ENCODE results near the gene SLC24A2.
"Not testable (repeated sequence)": the region's sequence is repeated elsewhere in the genome, so short reads cannot be mapped to it uniquely, and the experiment has no call there.

The SLC24A2 gene

DNA sequence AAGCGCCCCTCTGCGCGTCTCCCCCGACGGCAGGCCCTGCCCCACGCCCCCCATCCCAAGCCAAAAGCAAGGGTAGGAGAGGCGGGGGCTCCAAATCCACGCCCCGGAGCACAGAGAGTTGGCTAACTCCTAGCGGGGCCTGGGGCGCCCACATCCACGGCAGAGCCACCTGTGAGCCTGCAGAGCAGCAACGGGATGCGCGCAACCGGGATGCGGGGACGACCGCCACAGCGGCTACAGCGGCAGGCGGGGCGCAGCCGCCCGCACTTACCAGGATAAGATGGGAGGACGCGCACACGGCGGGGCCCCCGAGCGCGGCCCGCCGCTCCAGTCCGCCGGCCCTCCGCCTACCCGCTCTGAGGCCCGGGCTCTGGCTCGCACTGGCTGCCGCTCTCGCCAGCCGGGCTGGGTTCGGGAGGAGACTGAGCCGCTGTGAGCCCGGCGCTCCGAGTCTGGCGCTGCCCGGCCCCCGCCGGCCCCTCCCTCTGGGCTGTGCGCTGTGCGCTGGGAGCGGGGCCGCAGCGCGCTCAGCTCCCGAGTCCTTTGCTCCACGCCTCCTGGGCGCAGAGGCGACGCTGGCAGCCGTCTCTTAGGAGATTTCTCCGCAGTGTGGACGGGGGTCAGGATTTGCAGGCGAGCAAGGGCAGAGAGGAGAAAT is at the start of gene SLC24A2:
Gene SLC24A2 (minus strand): TSS at position 424 of the 658 bp plus-strand sequence.
- no peak for DNase-seq

DNA sequence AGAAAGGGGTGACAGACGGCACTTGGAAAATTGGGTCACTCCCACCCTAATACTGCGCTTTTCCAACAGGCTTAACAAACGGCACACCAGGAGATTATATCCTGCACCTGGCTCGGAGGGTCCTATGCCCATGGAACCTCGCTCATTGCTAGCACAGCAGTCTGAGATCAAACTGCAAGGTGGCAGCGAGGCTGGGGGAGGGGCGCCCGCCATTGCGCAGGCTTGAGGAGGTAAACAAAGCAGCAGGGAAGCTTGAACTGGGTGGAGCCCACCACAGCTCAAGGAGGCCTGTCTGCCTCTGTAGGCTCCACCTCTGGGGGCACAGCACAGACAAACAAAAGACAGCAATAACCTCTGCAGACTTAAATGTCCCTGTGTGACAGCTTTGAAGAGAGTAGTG is 44.5 kb upstream of the SLC24A2 start:
- DNase-seq: not testable (repeated sequence)

DNA sequence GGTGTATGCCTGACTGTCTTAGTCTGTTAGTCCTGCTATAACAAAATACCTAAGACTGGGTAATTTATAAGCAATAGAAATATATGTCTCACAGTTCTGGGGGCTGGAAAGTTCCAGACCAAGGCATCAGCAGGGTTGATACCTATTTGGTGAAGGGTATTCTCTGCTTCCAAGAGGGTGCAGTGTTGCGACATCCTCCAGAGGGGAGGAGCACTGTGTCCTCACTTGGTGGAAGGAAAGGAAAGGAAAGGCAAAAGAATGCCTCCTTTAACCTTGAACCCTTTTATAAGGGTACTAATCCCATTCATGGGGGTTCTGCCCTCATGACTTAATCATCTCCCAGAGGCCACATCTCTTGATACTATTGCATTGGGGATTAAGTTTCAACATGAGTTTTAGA is 42.0 kb upstream of the SLC24A2 start:
- no peak for DNase-seq

DNA sequence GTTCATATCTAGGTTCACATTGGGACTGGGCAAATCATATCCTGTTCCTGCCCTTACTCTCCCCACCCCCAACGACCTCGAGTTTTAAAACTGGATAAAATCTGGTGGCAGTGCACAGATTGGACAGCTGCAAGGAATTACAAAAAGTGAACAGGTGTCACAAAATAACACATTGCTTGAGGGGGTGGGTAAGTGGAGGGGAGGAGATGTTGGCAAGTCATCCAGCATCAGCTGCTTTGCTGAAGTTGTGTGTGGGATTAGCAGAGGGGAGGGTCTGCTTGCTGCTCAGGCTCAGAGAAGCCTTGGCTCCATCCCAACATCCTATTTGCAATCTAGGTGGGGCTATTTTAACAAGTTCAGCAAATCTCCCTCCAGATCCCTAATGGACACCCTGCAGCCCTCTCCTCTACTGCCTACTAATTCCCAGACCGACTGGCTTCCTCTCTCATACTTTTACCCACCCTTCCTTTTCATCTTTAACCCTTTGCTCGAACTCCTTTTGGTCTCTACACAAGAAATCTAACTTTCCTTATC is 39.8 kb upstream of the SLC24A2 start:
- DNase-seq: no peak

DNA sequence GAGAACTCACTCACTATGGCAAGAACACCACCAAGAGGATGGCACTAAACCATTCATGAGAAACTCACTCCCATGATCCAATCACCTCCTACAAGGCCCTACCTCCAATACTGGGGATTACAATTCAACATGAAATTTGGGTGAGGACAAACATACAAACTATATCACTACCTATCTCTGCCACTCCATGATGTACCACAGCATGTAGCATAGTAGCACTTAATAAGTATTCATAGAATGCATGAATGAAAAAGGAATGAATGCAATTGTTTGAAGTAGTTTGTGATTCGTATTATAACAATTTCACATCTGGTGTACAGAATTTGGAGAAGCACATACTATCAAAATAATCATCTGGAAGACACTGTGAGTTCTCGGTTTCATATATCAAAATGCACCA is 27.9 kb upstream of the SLC24A2 start:
- DNase-seq: no peak

GRCh38 chr9:19812194-19812593 is 23.4 kb upstream of the SLC24A2 start:
- DNase-seq: no peak

DNA sequence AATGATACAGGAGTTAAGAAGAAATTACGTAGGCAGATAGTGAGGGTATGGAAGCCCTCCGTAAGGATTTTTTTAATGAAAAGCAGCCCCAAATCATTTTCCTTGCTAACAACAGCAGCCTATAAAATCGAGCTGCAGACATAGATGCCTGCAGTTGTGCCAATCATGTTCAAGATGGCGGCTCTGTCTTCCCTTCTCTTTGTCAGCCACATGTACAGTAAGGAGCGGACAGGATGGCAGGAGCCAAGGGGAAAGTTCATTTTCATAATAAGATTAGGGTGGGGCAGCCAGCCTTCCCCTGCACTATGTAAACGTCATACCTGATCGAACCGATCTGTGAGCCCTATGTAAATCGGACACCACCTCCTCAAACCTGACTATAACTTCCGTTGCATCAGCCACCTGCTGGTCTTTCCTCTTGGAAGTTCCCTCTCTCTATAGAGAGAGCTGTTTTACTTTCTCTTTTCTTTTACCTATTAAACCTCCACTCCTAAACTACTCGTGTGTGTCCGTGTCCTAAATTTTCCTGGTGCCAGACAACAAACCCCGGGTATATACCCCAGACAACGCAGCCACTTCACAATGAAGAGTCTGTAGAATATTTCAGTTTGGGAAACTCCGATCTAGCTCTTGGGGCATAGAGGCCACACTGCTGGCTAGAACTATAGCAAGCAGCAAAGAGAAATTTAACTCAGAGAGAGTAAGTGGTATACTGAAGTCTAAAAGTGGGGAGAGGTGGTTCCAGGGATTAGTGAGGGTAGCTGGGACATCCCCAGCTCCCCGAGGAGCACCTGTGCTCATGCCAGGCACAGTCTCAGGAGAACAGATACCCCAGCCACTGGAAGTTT is 20.8 kb upstream of the SLC24A2 start:
- no peak for DNase-seq

DNA sequence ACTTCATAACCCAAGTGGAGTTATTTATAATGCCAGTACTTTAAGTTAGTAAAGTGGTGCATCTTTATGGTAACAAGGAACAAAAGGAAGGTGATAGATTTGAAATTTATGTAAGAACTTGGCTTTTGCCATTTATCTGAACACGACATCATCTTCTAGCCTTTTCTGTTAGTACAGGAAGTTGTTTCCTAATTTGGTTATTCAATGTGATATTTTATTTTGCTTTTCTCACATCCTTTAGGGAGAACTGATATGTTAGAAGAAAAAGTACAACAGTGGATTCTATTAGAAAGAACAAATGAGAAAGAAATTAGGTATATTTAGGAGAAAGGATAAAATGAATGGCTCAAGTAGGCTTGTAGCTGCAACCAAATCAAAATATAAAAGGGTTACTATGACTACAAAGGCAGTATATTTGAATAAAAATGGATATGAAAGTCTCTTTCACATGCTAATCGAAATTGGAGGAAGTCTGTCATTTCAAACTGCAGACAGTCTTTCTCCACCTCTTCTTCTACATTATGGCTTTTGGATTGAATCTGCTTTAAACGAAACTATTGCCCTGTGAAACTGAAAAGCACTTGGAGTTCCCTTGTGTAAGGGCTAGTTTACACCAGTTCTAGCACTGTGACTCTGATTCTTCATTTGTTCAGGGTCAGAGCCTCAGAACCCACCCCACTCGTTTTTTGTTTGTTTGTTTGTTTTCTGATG is 18.5 kb upstream of the SLC24A2 start:
- no peak for DNase-seq

GRCh38 chr9:19804431-19804830 is 15.6 kb upstream of the SLC24A2 start:
- DNase-seq: no peak

- no peak for DNase-seq
Observed at GRCh38 chr9:19800884-19801283, 12.0 kb upstream of the SLC24A2 start.

- DNase-seq: no peak
Observed at GRCh38 chr9:19799784-19800183, 10.9 kb upstream of the SLC24A2 start.

GRCh38 chr9:19788152-19788551 is 685 bp downstream of the SLC24A2 start:
- DNase-seq: no peak

DNA sequence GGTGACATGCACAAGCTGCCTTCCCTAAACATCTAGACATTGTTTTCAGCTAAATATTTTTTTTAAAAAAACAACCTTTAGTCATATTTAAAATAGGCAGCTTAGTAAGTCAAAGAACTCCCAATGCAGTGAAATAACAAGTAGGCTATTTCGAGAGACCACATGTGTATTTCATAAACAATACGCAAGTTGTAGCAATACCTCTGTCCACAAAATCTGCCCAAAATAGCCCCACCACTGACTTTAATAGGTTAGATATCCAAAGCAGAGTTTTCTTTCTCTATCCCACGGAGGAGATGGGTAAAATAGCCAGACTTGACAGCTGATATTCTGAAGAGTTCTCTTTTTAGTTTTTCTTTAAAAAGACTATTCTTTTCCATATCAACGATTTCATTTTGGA is 1.2 kb downstream of the SLC24A2 start:
- no peak for DNase-seq

DNA sequence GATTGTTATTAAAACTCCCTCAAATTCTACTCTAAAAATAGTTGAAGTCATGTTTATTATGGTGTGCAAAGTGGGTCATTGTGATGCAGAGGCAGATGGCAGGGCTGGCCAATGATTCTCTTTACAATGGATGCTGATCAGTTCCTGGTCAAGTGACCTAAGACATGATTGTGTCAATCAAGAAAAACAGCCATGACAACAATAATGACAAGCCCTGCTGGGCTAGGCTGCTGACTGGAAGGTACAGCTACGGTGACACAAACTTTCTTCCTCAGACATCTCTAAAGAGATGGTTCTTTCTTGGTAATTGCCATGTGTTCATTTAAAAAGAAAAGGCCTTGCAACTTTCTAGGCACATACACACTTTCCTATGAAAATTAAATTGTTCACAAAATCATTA is 3.6 kb downstream of the SLC24A2 start:
- no peak for DNase-seq

- no peak for DNase-seq
Observed at GRCh38 chr9:19784136-19784535, 4.7 kb downstream of the SLC24A2 start.

GRCh38 chr9:19783500-19783899 is 5.3 kb downstream of the SLC24A2 start:
- no peak for DNase-seq

DNA sequence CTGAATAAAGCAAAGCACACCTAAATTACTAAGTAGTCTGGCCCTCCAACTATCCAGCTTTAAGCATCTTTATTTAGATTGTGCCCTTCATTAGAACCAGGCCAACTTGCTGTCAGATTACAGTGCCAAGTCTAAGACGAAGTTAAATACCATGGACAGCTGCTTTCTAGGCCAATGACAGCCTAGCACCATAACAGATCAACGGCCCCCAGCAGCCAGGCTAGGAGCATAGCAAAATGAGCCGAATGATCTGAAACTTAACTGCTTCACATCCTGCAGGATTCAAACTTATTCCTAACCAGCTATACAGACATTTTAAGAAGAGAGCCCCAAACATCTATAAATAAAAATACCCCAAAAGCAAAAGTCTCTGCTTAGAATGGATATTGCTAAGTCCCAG is 6.8 kb downstream of the SLC24A2 start:
- DNase-seq: no peak

- DNase-seq: no peak
Observed at GRCh38 chr9:19781240-19781639, 7.6 kb downstream of the SLC24A2 start.

- no peak for DNase-seq
Observed at GRCh38 chr9:19771446-19771845, 17.4 kb downstream of the SLC24A2 start.

DNA sequence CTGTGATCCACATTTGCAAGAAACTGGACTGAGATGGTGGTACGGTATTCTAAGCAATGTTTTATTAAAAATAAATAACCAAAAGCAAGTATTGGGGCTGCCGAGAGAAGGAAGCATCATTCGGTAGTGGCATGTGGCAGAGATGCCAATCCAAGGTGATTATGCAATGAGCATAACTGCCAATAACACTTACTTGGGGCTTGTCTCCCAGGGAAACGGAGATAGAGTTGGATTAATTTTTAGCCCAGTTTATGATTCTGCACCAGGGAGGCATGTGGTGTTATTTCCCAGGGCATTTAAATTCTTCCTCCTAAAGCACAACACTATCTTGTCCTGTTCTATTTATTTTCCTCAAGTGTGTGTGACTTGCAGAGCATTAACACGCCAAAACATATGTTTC is 17.9 kb downstream of the SLC24A2 start:
- DNase-seq: no peak

GRCh38 chr9:19769213-19769612 is 19.6 kb downstream of the SLC24A2 start:
- no peak for DNase-seq

GRCh38 chr9:19768798-19769197 is 20.0 kb downstream of the SLC24A2 start:
- DNase-seq: no peak

GRCh38 chr9:19759066-19759465 is 29.8 kb downstream of the SLC24A2 start:
- no peak for DNase-seq

DNA sequence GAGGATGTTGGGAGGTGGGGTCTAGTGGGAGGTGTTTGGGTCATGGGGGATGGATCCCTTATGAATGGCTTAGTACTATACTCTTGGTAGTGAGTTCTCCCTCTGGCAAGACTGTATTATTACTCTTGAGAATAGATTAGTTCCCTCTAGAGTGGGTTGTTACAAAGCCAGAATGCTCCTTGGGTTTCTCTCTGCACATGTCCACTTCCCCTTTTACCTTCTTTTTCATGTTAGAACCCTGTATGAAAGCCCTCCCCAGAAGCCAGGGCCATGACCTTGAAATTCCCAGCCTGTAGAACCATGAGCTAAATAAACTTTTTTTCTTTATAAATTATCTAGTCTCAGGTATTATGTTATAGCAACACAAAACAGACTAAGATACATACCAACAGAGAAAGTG is 31.1 kb downstream of the SLC24A2 start:
- no peak for DNase-seq
